ENCODE measurements around the gene TPM2.

Gene TPM2

DNA sequence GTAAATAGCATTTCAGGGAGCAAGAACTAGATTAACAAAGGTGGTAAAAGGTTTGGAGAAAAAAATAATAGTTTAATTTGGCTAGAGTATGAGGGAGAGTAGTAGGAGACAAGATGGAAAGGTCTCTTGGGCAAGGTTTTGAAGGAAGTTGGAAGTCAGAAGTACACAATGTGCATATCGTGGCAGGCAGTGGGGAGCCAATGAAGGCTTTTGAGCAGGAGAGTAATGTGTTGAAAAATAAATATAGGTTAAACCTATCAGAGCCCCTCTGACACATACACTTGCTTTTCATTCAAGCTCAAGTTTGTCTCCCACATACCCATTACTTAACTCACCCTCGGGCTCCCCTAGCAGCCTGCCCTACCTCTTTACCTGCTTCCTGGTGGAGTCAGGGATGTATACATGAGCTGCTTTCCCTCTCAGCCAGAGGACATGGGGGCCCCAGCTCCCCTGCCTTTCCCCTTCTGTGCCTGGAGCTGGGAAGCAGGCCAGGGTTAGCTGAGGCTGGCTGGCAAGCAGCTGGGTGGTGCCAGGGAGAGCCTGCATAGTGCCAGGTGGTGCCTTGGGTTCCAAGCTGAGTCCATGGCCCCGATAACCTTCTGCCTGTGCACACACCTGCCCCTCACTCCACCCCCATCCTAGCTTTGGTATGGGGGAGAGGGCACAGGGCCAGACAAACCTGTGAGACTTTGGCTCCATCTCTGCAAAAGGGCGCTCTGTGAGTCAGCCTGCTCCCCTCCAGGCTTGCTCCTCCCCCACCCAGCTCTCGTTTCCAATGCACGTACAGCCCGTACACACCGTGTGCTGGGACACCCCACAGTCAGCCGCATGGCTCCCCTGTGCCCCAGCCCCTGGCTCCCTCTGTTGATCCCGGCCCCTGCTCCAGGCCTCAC, 16.3 kb downstream of the TPM2 start, which contains the start of gene CA9:
Gene CA9, plus strand, starts transcription at position 797 of the 893 bp plus-strand sequence. Its CDS starts 32 bp downstream, at position 829.
- no peak for DNase-seq

DNA sequence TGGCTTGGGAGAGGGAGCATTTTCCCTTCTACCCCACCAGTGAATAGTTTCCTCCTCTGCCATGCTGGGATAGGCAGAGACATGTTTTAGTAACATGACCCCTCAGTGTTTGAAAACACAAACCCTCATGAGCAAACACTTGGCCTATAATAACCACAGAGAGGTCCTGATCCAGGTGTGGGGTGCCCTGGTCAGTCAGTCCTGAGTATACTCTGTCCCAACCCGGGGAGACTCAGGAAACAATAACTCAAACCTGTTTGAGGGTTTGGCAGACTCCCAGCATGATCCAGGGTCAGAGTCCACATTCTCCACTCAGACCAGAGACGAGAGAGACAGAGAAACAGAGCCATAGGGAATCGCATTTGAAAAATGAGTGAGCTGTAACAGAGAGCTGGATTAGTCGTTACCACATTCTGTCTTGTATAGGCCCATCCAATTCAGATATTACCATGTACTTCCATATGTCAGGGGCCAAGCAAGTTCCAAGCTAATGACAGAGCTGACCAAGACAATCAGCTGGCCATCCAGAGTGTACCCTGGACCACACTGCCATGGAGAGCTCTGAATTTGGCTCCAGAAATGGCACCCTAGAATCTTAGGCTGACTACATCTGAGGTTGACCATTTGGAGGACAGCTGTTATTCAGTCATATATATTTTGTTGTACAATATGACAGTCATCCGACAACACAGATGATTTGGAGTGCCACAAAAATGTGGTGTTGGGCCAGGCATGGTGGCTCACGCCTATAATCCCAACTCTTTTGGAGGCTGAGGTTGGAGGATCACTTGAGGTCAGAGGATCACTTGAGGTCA, 20.2 kb downstream of the TPM2 start:
- DNase-seq, result no peak

DNA sequence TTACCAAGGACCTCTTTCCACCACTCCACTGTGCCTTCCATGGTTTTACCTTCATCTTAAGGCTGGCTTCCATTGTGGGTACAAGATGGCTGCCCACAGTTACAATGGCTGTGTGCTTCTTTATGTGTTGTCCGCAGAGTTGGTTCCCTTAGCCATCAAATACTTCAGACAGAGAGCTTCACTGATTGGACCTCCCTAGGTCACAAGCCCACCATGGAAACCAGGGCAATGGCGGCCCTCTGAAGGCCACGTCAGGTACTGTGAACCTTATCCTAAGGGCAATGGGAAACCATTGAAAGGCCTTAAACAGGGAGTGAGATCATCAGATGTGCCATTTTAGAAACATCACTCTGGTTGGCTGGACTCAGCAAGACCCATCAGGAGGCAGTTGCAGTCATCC, 21.8 kb downstream of the TPM2 start:
- no peak for DNase-seq

DNA sequence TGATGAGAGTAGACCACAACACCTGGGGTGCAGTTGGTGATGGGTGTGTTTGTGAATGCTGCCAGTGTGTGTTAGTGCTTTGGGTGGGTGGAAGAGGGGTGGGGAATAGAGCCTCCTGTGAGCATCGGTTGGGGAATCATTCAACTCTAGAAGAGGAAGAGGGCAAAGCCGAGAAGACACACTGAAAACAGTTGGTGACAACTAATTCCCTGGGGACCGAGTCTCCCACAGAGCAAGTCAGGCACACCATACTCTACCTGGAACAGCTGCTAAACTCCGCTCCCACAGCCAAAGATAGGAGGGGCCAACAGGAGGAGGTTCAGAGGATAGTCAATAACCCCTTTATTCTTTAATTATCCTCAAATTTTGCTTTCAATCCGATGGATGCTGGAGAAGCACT, 23.2 kb downstream of the TPM2 start:
- DNase-seq, result no peak

DNA sequence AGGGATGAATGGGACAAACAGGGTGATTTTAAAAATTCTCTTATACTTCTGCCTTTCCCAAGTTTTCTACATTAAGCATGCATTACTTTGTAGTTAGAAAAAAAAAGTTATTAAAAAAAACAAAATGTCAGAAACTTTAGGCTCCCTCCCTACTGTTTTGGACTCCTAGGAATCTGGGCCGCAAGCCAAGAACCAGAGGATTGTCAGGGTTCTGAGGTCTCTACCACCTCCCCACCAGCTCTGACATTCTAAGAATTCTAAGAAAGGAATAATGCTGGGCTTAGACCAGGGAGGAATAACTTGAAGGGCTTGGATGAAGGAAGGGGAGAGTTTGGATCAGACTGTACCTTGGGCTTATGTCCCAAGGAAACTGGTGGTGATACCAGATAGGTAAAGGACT, 23.7 kb downstream of the TPM2 start:
- DNase-seq, result no peak

DNA sequence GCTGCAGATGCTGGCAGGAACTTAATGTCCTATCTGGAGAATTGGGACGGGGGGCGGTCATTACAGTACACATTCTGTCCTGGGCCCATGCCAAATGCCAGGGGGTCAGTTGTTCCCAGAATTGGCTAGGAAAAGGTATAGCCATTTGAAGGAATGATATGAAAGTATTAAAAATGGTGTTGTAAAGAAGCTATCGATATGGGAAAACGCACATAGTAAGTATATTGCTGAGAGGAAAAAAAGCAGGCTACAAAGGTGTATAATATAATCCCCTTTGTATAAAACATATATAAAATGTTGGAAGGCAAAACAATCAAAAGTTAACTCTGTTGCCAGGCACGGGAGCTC, 24.3 kb downstream of the TPM2 start:
- no peak for DNase-seq

DNA sequence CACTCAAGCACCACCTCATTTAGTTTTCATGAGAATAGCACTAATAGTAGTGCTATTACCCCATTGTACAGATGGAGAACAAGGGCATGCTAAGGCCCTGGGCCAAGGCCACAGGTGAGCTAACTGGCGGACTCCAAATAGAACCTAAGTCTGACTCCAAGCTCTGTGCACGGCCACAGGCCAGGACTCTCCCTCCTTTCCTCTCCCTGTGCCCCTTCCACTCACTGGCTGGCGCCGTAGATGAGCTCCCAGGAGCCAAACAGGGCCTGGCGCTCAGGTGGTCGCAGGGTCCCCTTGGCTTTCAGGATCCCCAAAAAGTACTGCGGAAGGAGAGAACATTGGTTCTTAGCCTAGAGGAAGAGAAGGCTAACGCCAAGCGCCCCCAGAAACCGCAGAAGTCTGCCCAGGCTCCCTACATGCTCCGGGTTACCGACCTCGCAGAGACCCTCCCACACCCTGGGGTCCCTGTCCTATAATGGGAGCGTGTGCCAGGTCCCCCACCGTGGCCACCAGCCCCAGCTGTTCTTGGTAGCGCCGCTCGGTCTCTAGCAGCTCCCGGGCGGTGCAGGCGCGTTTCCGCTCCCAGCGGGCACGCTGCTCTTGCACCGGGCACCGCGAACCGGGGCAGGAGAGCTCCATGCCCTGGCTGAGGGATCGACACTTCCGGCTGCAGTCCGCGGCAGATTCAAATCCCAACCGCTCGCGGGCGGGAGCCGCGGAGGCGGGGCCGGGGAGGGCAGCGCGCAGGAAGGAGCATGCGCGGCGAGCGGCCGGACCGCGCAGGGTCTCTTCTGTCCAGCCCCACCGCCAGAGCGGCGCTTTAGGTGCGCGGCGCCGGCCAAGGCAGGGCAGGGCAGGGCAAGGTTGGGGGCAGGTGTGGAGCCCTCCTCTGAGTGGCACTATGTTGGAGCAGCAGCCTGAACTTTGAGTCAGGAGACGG, 24.9 kb downstream of the TPM2 start, which contains the start of gene ARHGEF39:
Gene ARHGEF39, minus strand, starts transcription at position 665 of the 940 bp plus-strand sequence. Its CDS starts 26 bp downstream, at position 639.
- DNase-seq, result peak; percentile 50

DNA sequence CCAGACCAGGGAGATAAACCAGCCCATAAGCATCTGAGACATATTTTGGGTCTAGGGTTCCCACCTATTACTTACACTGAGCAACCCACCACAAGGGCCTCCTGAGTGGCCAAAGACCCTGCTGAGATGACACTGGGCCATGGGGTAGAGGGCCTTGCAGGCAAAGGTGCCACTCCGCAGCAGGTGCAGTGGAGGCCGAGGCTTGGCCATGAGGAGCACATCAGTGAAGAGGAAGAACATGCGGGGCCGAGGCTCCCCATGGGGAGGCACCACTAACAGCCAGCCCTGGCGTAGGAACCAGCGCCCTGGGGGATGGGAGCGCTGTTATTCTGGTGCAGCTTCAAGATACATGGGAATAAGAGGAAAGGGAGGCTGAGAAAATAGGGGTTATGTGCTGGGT, 27.3 kb downstream of the TPM2 start:
- DNase-seq, result no peak

DNA sequence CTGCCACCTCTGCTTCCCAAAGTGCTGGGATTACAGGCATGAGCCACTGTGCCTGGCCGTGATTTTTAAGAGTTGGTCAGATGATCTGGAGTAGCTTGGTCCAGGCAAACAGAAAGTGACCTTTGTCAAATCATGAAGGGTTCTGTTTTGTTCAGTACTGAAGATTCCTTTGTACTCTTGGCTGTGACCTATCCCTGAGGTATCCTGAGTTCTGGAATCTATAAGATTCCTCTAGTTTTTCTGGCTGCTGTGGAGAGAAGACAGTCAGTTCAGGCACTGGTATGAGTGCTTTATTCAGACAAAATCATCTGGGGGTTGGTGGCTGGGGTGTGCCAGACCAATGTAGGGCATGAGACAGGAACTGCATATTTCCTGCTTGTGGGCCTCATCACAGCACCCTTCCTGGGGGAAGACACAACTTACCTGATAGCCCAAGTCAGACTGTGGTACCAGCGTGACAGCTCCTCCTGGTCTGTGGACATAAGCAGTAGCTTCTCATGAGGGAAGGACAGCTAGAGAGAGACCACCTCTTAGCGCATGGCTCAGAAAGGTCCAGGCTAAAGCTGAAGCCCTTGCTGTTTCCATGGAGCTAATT, 27.9 kb downstream of the TPM2 start:
- DNase-seq, result peak; percentile 13

DNA sequence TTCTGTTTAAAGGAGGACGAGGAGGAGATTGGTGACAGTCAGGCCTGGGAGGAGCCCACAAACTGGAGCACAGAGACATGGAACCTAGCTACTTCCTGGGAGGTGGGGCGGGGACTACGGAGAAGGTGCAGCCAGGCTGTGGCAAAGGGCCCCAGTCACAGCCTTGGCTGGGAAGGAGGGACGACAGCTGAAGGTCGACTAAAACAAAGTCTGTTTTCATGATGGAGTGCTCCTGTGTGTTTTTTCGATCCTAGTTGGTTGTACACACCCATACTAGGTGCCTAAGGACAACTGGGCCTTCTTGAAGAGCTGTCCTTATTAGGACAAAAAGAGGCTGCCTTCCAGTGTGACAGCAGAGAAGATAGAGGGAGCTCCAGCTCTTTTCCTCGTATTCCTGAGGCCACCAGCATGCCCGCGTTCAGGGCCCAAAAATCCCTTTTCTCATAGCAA, 28.7 kb downstream of the TPM2 start:
- DNase-seq, result no peak

DNA sequence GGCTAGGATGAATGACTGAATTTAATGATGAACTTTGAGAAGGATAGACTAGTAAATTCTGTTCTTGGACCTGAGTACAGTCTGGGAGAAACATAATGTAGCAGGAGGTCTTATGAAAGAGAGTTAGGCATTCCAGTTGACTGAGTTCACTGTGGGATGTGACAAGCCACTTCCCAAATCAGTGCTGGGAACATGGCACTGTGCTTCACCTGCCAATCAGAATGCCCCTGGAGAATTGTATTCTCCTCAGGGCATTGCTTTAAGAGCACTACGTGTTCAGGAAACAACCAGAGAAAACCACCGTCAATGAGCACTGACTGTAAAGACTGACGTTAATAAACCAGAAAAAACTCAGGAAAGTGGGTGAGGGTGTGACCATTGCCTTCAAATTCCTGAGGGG, 30.4 kb downstream of the TPM2 start:
- DNase-seq, result no peak

DNA sequence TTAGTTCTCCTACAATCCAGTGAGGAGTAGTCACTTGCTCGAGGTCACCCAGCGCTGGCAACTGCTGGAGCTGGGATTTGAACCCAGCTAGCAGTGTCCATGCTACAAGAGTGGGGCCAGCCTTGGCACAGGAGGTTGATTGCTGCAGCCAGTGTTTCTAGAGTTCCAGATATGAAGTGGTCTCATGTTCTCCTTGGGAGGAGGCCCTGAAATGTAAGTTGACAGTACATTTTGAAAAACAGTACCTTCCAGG, 30.8 kb downstream of the TPM2 start:
- DNase-seq, result no peak

DNA sequence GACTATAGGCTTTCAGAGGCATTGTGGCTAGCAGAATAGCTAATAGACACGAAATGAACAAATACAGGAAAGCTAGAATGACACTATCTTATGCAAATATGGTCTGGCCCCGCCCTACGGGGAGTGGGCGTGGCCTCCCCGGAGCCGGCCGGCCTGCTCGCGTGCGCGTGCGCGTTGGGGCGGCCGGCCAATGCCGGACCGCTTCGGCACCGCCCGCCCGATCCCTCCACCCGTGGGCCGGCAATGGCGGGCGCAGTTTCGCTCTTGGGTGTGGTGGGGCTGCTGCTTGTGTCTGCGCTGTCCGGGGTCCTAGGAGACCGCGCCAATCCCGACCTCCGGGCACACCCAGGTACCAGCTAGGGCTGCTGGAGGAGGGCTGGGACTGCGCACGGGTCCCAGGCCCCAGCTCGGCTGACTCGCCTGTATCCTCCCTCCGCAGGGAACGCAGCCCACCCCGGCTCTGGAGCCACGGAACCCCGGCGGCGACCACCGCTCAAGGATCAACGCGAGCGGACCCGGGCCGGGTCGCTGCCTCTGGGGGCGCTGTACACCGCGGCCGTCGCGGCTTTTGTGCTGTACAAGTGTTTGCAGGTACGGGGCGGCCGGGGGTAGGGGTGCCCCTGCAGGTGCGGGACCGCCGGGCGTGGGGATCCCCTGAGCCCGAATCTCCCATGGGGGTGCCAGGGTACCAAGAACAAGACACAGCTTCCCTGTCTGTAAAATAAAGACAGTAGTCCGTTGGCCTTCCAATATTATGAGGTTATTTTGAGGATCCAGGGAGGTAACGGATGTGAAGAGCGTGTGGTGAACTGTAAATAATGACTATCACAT, 31.4 kb downstream of the TPM2 start, which contains the start of gene CCDC107:
Gene CCDC107, plus strand, starts transcription at position 156 of the 831 bp plus-strand sequence. Its CDS starts 88 bp downstream, at position 244.
- peak; percentile 74 for DNase-seq

DNA sequence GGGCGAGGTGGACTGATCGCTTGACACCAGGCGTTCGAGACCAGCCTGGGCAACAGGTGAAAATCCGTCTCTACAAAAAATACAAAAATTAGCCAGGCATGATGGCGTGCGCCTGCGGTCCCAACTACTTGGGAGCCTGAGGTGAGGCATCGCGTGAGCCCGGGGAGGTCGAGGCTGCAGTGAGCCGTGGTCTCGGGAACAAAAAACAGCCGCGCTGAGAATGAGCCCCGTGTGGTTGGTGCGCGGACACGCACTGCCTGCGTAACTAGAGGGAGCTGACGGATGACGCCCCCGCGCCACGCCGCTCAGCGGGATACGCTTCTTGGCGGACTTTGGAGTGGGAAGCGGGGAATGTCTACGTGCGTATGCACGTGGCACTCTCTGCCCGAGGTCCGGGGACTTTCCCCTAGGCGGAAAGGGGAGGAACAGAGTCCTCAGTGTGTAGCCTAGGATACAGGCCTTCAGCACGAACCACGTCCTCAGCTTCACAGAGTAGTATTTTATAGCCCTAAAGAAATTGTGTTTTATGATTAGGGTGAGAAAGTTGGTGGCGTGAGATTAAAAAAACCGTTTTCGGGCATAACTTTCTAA, 32.1 kb downstream of the TPM2 start, which contains the start of gene RMRP:
Gene RMRP, minus strand, starts transcription at position 474 of the 591 bp plus-strand sequence.
- peak; percentile 87 for DNase-seq

DNA sequence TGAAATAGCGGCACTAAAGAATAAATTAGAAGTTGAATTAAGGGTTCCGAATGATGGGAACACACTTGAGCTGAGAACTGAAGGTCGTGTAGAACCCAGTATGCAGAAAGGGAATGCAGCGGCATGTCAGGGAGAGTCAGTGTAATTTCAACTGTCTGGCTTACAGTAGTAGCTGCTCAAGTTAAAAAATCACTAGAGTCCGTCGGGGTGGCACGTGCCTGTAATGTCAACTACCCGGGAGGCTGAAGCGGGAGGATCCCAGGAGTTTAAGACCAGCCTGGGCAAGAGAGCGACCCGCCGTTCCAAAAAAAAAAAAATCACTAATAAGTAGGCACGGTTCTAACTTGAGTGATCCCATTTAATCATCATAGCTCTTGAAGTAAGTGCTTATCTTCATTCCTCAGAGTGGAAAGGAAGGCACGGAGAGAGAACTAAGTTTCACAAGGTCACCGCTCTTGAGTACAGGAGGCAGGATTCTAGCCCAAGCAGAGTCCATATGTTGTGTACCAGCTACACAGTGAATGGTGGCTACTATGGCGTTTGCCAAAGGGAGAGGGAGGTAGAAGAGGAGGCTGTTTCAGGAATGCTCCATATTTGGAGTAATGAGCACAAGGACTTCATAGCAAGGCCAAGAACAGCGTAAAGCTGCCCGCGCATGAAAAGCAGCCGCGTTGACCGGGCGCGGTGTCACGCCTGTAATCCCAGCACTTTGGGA, 32.7 kb downstream of the TPM2 start:
- no peak for DNase-seq

DNA sequence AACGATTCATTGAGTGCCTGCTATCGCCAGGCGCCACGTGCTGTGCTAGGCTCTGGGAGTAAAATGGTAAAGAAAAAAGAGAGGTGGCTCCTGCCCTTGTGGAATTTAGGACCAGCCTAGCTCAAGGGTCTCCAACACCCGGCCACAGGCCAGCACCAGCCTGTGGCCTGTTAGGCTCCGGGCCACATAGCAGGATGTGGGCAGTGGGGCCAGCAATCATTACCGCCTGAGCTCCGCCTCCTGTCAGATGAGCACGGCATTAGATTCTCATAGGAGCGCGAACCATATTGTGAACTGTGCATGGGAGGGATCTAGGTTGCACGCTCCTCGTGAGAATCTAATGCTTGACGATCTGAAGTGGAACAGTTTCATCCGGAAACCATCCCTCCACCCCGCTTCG, 33.4 kb downstream of the TPM2 start:
- DNase-seq, result no peak

DNA sequence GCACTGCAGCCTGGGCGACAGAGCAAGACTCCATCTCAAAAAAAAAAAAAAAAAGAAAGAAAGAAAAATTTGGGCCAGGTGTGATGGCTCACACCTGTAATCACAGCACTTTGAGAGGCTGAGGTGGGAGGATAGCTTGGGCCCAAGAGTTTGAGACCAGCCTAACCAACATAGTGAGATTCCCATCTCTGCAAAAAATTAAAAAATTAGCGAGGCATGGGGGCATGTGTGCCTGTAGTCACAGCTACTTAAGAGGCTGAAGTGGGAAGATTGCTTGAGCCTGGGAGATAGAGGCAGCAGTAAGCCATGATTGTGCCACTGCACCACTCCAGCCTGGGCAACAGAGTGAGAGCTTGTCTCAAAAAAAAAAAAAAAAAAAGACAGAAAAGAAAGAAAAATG, 36.1 kb downstream of the TPM2 start:
- no peak for DNase-seq

DNA sequence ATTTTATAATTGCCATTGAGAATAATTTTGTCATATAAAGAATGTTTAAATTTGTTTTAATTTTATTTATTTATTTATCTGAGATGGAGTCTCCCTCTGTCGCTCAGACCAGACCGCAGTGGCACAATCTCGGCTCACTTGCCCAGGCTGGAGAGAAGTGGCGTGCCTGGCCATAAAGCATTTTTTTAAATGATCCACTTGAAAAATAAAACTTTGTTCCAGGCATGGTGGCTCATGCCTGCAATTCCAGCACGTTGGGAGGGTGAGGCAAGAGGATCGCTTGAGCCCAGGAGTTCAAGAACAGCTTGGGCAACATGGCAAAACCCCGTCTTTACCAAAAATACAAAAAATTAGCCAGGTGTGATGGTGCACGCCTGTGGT, 36.9 kb downstream of the TPM2 start:
- DNase-seq, result no peak

DNA sequence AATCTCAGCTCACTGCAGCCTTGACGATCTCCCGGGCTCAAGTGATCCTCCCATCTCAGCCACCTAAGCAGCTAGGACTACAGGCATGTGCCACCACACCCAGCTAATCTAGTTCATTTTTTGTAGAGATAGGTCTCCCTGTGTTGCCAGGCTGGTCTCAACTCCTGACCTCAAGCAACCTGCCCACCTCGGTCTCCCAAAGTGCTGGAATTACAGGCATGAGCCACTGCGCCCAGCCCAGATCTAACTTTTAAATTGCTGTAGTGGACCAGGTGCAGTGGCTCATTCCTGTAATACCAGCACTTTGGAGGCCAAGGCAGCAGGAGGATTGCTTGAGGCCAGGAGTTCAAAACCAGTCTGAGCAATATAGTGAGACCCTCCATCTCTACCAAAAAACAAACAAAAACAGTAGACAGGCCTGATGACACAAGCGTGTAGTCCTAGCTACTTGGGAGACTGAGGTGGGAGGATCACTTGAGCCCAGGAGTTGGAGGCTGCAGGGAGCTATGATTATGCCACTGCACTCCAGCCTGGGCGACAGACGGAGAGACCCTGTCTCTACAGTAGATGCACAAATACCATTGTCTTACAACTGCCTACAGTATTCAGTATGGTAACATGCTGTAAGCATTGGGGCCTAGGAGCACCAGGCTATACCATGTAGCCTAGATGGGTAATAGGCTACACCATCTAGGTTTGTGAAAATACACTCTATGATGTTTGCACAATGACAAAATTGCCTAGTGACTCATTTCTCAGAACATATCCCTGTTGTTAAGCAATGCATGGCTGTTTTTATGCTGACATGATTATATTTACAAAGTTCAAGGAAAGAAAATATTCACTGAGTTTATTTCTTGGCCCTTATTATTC, 37.5 kb downstream of the TPM2 start:
- no peak for DNase-seq
